ENCODE results near the gene ZSCAN21.

DNA sequence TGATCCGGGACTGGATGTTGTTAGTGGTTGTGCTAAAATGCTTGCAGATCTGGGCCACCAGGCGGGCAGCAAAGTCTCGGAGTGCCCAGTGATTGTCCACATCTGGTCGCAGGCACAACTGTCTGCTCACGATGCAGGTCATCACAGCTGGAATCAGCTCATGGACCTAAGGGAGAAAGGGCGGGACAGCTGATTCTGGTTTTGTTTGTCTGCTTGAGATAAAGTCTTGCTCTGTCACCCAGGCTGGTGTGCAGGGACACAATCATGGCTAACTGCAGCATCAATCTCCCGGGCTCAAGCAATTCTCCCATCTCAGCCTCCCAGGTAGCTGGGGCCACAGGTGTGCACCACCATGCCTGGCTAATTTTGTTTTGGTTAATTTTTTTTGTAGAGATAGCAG lies 61.6 kb downstream of the ZSCAN21 start:
- TF ChIP-seq, protein P1, sequence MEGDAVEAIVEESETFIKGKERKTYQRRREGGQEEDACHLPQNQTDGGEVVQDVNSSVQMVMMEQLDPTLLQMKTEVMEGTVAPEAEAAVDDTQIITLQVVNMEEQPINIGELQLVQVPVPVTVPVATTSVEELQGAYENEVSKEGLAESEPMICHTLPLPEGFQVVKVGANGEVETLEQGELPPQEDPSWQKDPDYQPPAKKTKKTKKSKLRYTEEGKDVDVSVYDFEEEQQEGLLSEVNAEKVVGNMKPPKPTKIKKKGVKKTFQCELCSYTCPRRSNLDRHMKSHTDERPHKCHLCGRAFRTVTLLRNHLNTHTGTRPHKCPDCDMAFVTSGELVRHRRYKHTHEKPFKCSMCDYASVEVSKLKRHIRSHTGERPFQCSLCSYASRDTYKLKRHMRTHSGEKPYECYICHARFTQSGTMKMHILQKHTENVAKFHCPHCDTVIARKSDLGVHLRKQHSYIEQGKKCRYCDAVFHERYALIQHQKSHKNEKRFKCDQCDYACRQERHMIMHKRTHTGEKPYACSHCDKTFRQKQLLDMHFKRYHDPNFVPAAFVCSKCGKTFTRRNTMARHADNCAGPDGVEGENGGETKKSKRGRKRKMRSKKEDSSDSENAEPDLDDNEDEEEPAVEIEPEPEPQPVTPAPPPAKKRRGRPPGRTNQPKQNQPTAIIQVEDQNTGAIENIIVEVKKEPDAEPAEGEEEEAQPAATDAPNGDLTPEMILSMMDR (IDR thresholded peaks at IDR 0.05) = no peak
- no peak for TF ChIP-seq POLR2A (IDR thresholded peaks at IDR 0.05)

All from heart left ventricle (tissue), 13 donors.